Liver (tissue), 2 donors: ENCODE data around the gene GPR55.

Source experiments
- HNF4G ChIP-seq: IDR thresholded peaks from 2 replicates; pipeline ENCODE4 v1.6.1; 2016; ENCODE audit warnings: antibody characterized with exemption
- JUND ChIP-seq, 2 donors: IDR thresholded peaks; 2 replicates each; pipeline ENCODE4 v1.6.1; 2016; ENCODE audit warnings: antibody characterized with exemption in 2 of 2
- RAD21 ChIP-seq, 2 donors: IDR thresholded peaks; 2 replicates each; pipeline ENCODE4 v1.6.1; 2016; ENCODE audit warnings: antibody characterized with exemption in 2 of 2, mild to moderate bottlenecking in 2 of 2
- TF ChIP-seq, protein P1 (sequence below): IDR thresholded peaks from 2 replicates; pipeline ENCODE4 v1.6.1; 2016; ENCODE audit warnings: antibody characterized with exemption
- donor health status: healthy.

DNA sequence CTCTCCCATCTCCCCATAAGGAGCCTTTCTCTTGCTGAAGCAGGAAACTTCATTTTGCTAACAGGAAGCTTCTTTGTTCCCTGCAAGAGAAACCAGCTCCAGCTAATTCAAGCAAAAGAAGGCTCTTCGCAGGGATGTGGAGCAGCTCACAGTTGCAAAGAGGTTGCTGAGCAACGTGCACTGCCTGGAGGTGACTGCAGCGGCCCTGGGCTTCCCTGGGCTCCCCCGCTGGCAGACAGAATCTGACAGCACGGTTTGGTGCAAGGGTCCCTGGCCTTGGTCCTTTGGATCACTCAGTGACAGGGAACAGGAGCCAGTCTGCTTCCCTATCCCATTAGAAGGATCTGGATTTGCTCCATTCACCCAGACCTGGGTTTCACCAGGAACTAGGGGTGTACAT, 25.8 kb downstream of the GPR55 start:
- TF ChIP-seq, protein P1, sequence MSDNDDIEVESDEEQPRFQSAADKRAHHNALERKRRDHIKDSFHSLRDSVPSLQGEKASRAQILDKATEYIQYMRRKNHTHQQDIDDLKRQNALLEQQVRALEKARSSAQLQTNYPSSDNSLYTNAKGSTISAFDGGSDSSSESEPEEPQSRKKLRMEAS: no peak
- TF ChIP-seq HNF4G (no peak), RAD21 (IDR thresholded peaks at IDR 0.05) (no peak), JUND (IDR thresholded peaks at IDR 0.05) (no peak)
